ENCODE measurements around the gene LPP. TPM values are rescaled to one million over a fixed set of nuclear protein-coding genes. Genes with fewer than 3 reads are reported as not detected.

The LPP gene
- total and polyA plus RNA-seq, 10 of the 15 experiments (the other 5 are each of a cell fraction or from before 2014, with no cell fraction given) = under 0.01 to 0.62 (median 0.03) TPM

DNA sequence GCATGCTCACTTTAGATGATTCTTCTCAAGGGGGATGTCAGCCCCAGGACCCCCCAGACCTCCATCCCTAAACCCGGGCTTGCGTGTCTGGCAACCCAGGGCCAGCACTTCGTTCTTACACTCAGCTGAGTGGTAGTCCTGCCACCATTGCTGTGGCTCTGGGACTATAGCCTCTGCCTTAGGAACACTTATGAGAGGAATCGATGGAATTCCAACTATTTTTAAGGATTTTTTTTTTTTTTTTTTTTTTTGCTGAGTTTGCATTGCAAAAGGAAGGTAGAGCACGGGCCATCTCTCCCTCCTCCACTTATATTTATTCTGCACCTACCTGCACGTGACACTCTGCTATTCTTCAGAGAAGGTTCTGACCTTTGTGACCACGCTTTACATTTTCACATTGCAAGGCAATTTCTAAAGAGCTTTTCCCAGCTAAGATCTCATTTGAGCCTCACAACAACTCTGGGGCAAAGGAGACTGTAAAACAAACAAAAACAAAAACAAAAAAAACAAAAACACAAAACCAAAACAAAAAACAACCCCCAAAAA is 113.9 kb downstream of the LPP start:
- H3K27ac ChIP-seq (ENCODE audit: control insufficient read depth, insufficient read depth) = no peak overlapping the region
- H3K27me3 ChIP-seq (replicated peaks in 1 of 2; ENCODE audit: control insufficient read depth in 2 of 2, insufficient read depth in 2 of 2, low read length in 1 of 2) = no peaks in the 10 kb centered on the region; a peak in 2 of 4 replicates
- no peaks in the 10 kb centered on the region for H3K36me3 ChIP-seq (ENCODE audit: control insufficient read depth in 2 of 2, insufficient read depth in 2 of 2, low read length in 1 of 2)
- WGBS (ENCODE audit: insufficient coverage, insufficient replicate concordance, low lambda C conversion rate, missing lambda C conversion rate) = 35% methylated on average over 6 of the region's 7 CpGs
- POLR2A ChIA-PET = no interaction called here
- TF ChIP-seq SIN3A (IDR thresholded peaks at IDR 0.05; ENCODE audit: low read depth, low read length) = no peak
- no peak for TF ChIP-seq ETV6 (conservative IDR thresholded peaks at IDR 0.05 in 1 of 2, IDR thresholded peaks at IDR 0.05 in 1 of 2; ENCODE audit: borderline replicate concordance in 1 of 2, low read depth in 1 of 2)
- TF ChIP-seq, protein P1, sequence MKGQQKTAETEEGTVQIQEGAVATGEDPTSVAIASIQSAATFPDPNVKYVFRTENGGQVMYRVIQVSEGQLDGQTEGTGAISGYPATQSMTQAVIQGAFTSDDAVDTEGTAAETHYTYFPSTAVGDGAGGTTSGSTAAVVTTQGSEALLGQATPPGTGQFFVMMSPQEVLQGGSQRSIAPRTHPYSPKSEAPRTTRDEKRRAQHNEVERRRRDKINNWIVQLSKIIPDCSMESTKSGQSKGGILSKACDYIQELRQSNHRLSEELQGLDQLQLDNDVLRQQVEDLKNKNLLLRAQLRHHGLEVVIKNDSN (IDR thresholded peaks at IDR 0.05; ENCODE audit: borderline replicate concordance, extremely low read length, insufficient read depth, low read depth, low read length) = no peak
- TF ChIP-seq HDGF (IDR thresholded peaks at IDR 0.05) = no peak
- TF ChIP-seq SMAD1 (IDR thresholded peaks at IDR 0.05; ENCODE audit: low read depth, partially characterized antibody) = no peak
- TF ChIP-seq SUPT20H (IDR thresholded peaks at IDR 0.05; ENCODE audit: borderline replicate concordance, control insufficient read depth, low read depth, low read length) = no peak
- no peak for TF ChIP-seq EGR1 (IDR thresholded peaks at IDR 0.05; ENCODE audit: borderline replicate concordance in 1 of 2, low read depth in 2 of 2, low read length in 2 of 2)
- no peak for TF ChIP-seq NBN (IDR thresholded peaks at IDR 0.05)
- no peak for TF ChIP-seq HCFC1 (IDR thresholded peaks at IDR 0.05; ENCODE audit: low read length)
- no peak for TF ChIP-seq POLR2AphosphoS5 (IDR thresholded peaks at IDR 0.05; ENCODE audit: low read length)
- no peak for TF ChIP-seq NR2F1 (conservative IDR thresholded peaks at IDR 0.05)
- TF ChIP-seq, protein P2, sequence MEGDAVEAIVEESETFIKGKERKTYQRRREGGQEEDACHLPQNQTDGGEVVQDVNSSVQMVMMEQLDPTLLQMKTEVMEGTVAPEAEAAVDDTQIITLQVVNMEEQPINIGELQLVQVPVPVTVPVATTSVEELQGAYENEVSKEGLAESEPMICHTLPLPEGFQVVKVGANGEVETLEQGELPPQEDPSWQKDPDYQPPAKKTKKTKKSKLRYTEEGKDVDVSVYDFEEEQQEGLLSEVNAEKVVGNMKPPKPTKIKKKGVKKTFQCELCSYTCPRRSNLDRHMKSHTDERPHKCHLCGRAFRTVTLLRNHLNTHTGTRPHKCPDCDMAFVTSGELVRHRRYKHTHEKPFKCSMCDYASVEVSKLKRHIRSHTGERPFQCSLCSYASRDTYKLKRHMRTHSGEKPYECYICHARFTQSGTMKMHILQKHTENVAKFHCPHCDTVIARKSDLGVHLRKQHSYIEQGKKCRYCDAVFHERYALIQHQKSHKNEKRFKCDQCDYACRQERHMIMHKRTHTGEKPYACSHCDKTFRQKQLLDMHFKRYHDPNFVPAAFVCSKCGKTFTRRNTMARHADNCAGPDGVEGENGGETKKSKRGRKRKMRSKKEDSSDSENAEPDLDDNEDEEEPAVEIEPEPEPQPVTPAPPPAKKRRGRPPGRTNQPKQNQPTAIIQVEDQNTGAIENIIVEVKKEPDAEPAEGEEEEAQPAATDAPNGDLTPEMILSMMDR (IDR thresholded peaks at IDR 0.05 in 2 of 3, conservative IDR thresholded peaks at IDR 0.05 in 1 of 3; ENCODE audit: control insufficient read depth in 2 of 3, extremely low read depth in 1 of 3, insufficient read depth in 1 of 3, low read depth in 3 of 3, low read length in 3 of 3) = no peak
- TF ChIP-seq, protein P3, sequence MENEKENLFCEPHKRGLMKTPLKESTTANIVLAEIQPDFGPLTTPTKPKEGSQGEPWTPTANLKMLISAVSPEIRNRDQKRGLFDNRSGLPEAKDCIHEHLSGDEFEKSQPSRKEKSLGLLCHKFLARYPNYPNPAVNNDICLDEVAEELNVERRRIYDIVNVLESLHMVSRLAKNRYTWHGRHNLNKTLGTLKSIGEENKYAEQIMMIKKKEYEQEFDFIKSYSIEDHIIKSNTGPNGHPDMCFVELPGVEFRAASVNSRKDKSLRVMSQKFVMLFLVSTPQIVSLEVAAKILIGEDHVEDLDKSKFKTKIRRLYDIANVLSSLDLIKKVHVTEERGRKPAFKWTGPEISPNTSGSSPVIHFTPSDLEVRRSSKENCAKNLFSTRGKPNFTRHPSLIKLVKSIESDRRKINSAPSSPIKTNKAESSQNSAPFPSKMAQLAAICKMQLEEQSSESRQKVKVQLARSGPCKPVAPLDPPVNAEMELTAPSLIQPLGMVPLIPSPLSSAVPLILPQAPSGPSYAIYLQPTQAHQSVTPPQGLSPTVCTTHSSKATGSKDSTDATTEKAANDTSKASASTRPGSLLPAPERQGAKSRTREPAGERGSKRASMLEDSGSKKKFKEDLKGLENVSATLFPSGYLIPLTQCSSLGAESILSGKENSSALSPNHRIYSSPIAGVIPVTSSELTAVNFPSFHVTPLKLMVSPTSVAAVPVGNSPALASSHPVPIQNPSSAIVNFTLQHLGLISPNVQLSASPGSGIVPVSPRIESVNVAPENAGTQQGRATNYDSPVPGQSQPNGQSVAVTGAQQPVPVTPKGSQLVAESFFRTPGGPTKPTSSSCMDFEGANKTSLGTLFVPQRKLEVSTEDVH (IDR thresholded peaks at IDR 0.05; ENCODE audit: low read depth, partially characterized antibody) = no peak
- TF ChIP-seq MYB (IDR thresholded peaks at IDR 0.05; ENCODE audit: borderline replicate concordance, low read depth, low read length) = no peak
- TF ChIP-seq, protein P4, sequence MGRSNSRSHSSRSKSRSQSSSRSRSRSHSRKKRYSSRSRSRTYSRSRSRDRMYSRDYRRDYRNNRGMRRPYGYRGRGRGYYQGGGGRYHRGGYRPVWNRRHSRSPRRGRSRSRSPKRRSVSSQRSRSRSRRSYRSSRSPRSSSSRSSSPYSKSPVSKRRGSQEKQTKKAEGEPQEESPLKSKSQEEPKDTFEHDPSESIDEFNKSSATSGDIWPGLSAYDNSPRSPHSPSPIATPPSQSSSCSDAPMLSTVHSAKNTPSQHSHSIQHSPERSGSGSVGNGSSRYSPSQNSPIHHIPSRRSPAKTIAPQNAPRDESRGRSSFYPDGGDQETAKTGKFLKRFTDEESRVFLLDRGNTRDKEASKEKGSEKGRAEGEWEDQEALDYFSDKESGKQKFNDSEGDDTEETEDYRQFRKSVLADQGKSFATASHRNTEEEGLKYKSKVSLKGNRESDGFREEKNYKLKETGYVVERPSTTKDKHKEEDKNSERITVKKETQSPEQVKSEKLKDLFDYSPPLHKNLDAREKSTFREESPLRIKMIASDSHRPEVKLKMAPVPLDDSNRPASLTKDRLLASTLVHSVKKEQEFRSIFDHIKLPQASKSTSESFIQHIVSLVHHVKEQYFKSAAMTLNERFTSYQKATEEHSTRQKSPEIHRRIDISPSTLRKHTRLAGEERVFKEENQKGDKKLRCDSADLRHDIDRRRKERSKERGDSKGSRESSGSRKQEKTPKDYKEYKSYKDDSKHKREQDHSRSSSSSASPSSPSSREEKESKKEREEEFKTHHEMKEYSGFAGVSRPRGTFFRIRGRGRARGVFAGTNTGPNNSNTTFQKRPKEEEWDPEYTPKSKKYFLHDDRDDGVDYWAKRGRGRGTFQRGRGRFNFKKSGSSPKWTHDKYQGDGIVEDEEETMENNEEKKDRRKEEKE (IDR thresholded peaks at IDR 0.05) = no peak
- TF ChIP-seq YY1 (IDR thresholded peaks at IDR 0.05; ENCODE audit: low read depth, low read length) = no peak
- H2AFZ ChIP-seq (ENCODE audit: control insufficient read depth, low read depth, low read length) = no peak overlapping the region
- no peaks in the 10 kb centered on the region for H4K20me1 ChIP-seq (ENCODE audit: control insufficient read depth, insufficient read depth)
- H3K4me1 ChIP-seq (ENCODE audit: control insufficient read depth, insufficient read depth, low read length) = no peaks in the 10 kb centered on the region
- intact Hi-C loops (cut with micrococcal nuclease; ENCODE audit: unreplicated experiment) = no loop called here
- H3K9me3 ChIP-seq (replicated peaks; ENCODE audit: control insufficient read depth, insufficient read depth, low read length) = no peaks in the 10 kb centered on the region
- in situ Hi-C loops (cut with MboI) = no loop called here
- CTCF ChIA-PET = no interaction called here
- no peak for ATAC-seq
- FAIRE-seq = no peak
- no peak overlapping the region for H3K9ac ChIP-seq (ENCODE audit: control insufficient read depth, insufficient read depth, low read length)
- RAD21 ChIA-PET (ENCODE audit: unreplicated experiment) = no interaction called here
- H3K79me2 ChIP-seq (ENCODE audit: control insufficient read depth, insufficient read depth, low read length) = no peaks in the 10 kb centered on the region
- SMC1A ChIA-PET (ENCODE audit: uncharacterized antibody, unreplicated experiment) = no interaction called here
- BruUV-seq (replicated peaks) = no TSS peak
- no peak overlapping the region for H3K4me3 ChIP-seq
- DNase-seq (ENCODE audit: low read depth, low spot score) = no peak
- no peak overlapping the region for H3K4me2 ChIP-seq (ENCODE audit: control insufficient read depth, insufficient read depth)

Data from GM12878 (cell line).